ENCODE results near the gene EXOC6. TPM values are rescaled to one million over a fixed set of nuclear protein-coding genes. Genes with fewer than 3 reads are reported as not detected.

Gene EXOC6
- total RNA-seq, 1 donor from 2014 or later: 9.1 TPM

DNA sequence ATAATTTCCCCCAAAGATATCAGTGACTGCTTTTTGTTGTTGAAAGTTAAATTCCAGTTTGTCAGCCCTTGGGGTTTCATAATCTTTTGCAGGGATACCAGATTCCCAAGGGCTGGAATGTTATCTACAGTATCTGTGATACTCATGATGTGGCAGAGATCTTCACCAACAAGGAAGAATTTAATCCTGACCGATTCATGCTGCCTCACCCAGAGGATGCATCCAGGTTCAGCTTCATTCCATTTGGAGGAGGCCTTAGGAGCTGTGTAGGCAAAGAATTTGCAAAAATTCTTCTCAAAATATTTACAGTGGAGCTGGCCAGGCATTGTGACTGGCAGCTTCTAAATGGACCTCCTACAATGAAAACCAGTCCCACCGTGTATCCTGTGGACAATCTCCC lies 228.6 kb downstream of the EXOC6 start:
- no peak overlapping the region for H3K27ac Mint-ChIP-seq (ENCODE audit: unreplicated experiment)
- H3K4me1 Mint-ChIP-seq (ENCODE audit: low read depth, unreplicated experiment): peaks cover 7% of the 10 kb centered on the region
- H3K4me3 Mint-ChIP-seq (ENCODE audit: unreplicated experiment): peak overlapping the region; percentile 18
- no peaks in the 10 kb centered on the region for H3K36me3 Mint-ChIP-seq (ENCODE audit: unreplicated experiment)
- DNase-seq: no peak
- peaks cover 4% of the 10 kb centered on the region for H3K9me3 Mint-ChIP-seq (ENCODE audit: unreplicated experiment)
- TF ChIP-seq, protein P1, sequence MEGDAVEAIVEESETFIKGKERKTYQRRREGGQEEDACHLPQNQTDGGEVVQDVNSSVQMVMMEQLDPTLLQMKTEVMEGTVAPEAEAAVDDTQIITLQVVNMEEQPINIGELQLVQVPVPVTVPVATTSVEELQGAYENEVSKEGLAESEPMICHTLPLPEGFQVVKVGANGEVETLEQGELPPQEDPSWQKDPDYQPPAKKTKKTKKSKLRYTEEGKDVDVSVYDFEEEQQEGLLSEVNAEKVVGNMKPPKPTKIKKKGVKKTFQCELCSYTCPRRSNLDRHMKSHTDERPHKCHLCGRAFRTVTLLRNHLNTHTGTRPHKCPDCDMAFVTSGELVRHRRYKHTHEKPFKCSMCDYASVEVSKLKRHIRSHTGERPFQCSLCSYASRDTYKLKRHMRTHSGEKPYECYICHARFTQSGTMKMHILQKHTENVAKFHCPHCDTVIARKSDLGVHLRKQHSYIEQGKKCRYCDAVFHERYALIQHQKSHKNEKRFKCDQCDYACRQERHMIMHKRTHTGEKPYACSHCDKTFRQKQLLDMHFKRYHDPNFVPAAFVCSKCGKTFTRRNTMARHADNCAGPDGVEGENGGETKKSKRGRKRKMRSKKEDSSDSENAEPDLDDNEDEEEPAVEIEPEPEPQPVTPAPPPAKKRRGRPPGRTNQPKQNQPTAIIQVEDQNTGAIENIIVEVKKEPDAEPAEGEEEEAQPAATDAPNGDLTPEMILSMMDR (IDR thresholded peaks at IDR 0.05; ENCODE audit: partially characterized antibody, unreplicated experiment): no peak
- peaks cover 25% of the 10 kb centered on the region for H3K27me3 Mint-ChIP-seq (ENCODE audit: unreplicated experiment)

DNA sequence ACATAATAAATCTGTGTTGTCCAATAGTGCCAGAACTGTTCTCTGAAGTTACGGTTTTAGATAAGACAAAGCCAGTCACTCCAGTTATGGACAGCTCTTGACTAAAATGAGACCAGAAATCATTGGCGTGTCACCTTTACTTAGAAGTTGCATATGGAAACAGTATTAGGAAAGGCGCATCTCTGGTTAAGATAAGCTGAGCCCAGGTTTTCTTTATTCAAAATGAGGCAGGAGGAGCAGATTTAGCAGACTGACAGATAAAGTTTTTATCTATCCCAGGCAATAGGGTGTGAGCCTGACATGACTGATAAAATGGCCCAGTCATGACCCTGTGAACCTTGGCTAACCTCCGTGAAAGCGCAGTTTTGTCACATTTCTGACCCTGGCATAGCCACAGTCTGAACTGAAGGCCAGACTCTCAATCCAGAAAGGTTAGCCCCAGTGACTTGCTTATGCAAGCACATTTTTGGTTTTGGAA lies 229.6 kb downstream of the EXOC6 start:
- Mint-ChIP-seq H3K36me3 (ENCODE audit: unreplicated experiment) (no peaks in the 10 kb centered on the region), H3K27ac (ENCODE audit: unreplicated experiment) (no peak overlapping the region), H3K27me3 (ENCODE audit: unreplicated experiment) (peaks cover 19% of the 10 kb centered on the region), H3K9me3 (ENCODE audit: unreplicated experiment) (peaks cover 4% of the 10 kb centered on the region), H3K4me3 (ENCODE audit: unreplicated experiment) (no peak overlapping the region), H3K4me1 (ENCODE audit: low read depth, unreplicated experiment) (peaks cover 7% of the 10 kb centered on the region)
- no peak for DNase-seq
- TF ChIP-seq, protein P1 (IDR thresholded peaks at IDR 0.05; ENCODE audit: partially characterized antibody, unreplicated experiment): no peak

DNA sequence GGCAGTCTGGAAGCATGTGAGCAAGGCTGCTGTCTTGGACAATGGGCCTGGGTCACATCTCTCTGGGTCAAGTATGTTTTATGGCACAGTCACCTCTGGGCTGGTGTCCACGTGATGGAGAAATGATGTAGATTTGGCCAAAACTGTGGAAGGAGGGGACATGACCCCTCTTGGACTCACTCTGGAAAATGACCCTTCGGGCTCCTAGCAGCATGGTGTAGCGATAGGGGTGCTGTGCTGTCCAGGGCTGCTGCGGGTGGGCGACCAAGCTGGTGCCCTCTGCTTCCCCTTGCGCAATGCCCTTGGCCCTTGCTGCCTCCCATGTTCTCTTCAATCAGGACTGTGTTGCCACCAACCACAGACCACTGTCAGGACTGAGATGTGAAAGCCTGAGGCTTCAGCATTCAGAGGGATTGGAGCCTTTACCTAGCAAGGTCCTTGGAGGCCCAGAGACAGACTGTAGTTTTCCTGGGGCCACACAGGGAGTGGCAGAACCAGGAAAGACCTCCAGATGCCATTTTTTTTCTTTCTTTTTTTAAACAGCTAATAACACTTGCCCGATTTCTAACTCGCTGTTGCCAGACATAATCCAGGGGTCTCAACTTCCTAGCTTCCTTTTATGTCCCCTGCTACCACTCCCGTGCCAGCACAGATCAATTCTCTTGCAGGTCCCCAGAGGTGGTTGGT lies 231.5 kb downstream of the EXOC6 start:
- H3K9me3 Mint-ChIP-seq (ENCODE audit: unreplicated experiment): peaks cover 3% of the 10 kb centered on the region
- H3K27me3 Mint-ChIP-seq (ENCODE audit: unreplicated experiment): peaks cover 15% of the 10 kb centered on the region
- TF ChIP-seq, protein P1 (IDR thresholded peaks at IDR 0.05; ENCODE audit: partially characterized antibody, unreplicated experiment): no peak
- no peaks in the 10 kb centered on the region for H3K36me3 Mint-ChIP-seq (ENCODE audit: unreplicated experiment)
- H3K27ac Mint-ChIP-seq (ENCODE audit: unreplicated experiment): peak overlapping the region; percentile 59
- DNase-seq: no peak
- peaks cover 5% of the 10 kb centered on the region for H3K4me1 Mint-ChIP-seq (ENCODE audit: low read depth, unreplicated experiment)
- H3K4me3 Mint-ChIP-seq (ENCODE audit: unreplicated experiment): no peak overlapping the region

DNA sequence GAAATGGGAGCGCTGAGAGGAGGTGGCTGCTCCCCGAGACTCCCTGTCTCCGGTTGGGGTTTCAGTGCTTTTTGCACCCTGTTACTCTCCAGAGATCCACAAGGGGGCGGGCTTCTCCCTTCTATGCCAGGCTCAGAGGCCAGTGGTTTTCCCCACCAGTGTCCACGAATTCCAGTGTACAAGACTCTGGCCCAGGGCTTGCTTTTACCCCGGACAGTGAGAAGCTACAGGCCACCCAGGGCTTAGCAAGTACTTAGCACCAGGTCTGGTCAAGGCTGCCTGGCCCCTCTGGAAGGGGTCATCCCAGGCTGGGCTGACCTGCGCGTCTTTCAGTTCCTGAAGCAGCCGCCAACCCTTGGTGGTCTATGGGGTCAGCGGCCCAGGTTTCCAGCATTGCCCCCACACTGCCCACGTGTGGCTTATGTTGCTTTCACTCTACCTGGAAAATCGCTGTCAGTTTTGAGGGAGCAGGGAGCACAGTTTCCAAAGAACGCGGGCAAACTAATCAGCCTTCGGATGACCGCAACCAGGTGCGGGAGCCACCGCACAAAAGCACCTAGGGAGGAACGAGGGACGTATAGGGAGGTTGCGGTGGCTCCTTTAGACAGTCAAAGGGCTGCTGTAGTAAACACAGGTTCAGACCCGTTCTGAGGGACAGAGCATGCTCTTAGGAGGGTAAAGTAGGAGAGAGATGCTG lies 232.2 kb downstream of the EXOC6 start:
- Mint-ChIP-seq H3K4me3 (ENCODE audit: unreplicated experiment) (no peak overlapping the region), H3K4me1 (ENCODE audit: low read depth, unreplicated experiment) (peaks cover 5% of the 10 kb centered on the region), H3K9me3 (ENCODE audit: unreplicated experiment) (peaks cover 3% of the 10 kb centered on the region), H3K27ac (ENCODE audit: unreplicated experiment) (peak overlapping the region; percentile 59), H3K36me3 (ENCODE audit: unreplicated experiment) (no peaks in the 10 kb centered on the region), H3K27me3 (ENCODE audit: unreplicated experiment) (peaks cover 11% of the 10 kb centered on the region)
- DNase-seq: peak; percentile 68
- TF ChIP-seq, protein P1 (IDR thresholded peaks at IDR 0.05; ENCODE audit: partially characterized antibody, unreplicated experiment): peak; percentile 91

DNA sequence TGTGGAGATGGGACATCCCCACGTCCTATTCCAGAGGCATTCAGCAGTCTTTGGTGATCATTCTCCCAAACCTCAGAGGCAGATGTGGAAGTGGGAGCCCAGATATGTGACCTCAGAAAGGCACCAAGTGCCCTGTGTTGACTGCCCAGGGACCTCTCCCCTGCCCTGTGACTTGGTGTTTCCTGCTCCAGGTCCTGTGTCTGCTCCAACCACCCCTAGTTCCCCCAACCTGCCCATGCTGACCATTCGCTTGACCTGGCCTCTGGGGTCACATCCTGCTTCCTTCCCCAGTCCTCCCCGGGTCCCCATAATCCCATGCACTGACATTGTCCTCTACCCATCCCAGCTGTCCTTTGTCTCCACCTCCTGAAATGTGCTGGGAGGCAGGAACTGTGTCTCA lies 233.0 kb downstream of the EXOC6 start:
- no peak for DNase-seq
- Mint-ChIP-seq H3K4me1 (ENCODE audit: low read depth, unreplicated experiment) (peaks cover 5% of the 10 kb centered on the region), H3K4me3 (ENCODE audit: unreplicated experiment) (no peak overlapping the region), H3K27me3 (ENCODE audit: unreplicated experiment) (peaks cover 8% of the 10 kb centered on the region), H3K9me3 (ENCODE audit: unreplicated experiment) (no peaks in the 10 kb centered on the region), H3K27ac (ENCODE audit: unreplicated experiment) (no peak overlapping the region), H3K36me3 (ENCODE audit: unreplicated experiment) (no peaks in the 10 kb centered on the region)
- TF ChIP-seq, protein P1 (IDR thresholded peaks at IDR 0.05; ENCODE audit: partially characterized antibody, unreplicated experiment): no peak

Measured in glutamatergic neuron (in vitro differentiated cells).